HG02588 (cell line): Measurements from ENCODE around the gene PPFIA2.
"Not testable (repeated sequence)": the region's sequence is repeated elsewhere in the genome, so short reads cannot be mapped to it uniquely, and the experiment has no call there.

ENCODE experiments used
- ATAC-seq: cut with Tn5 transposase; IDR thresholded peaks from one replicate; pipeline ENCODE4 v1.9.1; 2021; ENCODE audit warnings: mild to moderate bottlenecking, moderate library complexity; ENCODE audit not compliant: unreplicated experiment

PPFIA2 gene

DNA sequence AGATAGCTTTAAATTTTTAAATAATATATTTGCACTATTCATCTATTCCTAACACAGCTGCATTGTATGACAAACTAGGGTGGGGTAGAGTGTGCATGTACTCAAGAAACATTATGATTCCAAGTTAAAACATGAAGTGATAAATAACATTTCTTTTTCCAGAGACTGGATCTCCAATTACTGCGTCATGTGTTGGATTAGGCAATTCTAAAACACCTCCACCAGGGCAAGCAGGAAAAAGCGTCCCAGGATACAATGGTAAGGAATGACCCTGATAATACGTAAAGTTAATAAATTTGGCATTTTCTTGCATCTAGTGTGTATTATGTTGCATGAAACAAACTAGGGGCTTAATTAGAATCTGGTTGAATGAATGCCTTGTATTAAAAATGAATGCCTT, 542.4 kb downstream of the PPFIA2 start:
- ATAC-seq: no peak

DNA sequence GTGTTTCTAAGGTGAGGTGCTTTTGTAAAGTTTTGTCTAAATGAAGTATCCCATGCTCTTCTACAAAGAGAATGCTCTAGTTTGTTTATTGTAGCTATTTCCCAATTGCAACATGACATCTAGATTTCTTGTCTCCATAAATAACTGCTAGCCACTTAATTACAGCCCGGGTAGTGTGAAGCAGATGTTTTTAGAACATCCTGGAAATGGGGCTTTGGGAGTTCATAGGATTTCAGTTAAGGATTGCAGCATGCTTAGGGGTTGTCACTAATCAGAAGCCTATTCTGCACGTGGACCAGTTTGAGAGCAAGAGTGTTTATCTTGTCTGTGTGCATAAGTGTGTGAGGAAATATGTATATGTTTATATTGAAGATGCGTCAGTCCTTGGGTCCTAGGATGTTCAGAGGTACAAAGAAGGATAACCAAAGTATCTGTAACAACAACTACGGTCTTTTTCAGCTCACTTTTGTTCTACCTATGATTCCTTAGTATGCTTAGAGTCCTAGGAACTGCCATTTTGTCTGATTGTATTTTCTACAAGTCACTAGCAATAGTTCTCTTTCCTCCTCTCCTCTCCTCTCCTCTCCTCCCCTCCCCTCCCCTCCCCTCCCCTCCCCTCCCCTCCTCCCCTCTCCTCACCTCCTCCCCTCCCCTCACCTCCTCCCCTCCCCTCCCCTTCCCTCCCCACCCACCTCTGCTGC, 546.0 kb downstream of the PPFIA2 start:
- no peak for ATAC-seq

DNA sequence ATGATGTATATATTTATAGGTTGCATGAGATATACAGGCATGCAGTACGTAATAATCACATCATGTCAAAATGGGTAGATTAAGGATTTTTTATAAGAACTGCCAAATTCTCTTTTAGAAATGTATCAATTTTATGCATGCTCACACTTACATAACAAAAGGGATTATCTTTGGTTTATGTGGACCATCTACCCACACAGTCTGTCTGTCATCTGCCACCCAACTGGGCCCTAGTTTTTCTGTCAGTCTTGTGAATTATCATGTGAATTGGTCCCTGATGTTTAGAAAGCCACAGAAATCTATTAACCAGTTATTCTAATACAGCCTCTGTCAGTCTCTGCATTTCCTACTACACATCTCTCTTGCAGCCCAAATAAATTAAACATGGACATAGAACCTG, 547.8 kb downstream of the PPFIA2 start:
- no peak for ATAC-seq

DNA sequence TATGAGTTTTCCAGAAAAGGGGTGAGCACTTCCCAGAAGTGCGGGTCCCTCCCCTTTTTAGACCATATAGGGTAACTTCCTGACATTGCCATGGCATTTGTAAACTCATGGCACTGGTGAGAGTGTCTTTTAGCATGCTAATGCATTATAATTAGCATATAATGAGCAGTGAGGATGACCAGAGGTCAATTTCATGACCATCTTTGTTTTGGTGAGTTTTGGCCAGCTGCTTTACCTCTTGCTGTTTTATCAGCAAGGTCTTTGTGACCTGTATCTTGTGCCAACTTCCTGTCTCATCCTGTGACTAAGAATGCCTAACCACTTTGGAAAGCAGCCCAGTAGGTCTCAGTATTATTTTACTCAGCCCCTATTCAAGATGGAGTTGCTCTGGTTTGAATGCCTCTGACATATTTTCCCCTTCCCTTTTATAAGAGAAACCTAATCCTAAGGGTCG, 549.4 kb downstream of the PPFIA2 start:
- not testable (repeated sequence) for ATAC-seq

DNA sequence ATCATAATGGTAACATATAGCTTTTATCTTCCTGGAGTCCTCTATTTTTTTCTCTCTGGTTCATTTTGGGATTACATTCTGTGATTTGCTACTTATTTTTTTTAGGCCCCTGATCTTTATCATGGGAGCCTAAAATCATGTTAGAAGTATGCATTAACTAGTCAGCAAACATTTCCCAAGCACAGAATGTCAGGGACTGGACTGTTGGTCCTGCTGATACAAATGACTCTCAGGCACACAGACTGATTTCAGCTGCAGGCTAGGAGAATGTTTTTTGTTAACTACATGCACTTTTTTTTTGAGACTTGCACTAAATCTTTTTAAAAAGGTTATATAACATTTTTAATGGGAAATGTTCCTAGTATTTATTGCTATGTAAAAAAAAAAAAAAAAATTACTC, 550.1 kb downstream of the PPFIA2 start:
- no peak for ATAC-seq

DNA sequence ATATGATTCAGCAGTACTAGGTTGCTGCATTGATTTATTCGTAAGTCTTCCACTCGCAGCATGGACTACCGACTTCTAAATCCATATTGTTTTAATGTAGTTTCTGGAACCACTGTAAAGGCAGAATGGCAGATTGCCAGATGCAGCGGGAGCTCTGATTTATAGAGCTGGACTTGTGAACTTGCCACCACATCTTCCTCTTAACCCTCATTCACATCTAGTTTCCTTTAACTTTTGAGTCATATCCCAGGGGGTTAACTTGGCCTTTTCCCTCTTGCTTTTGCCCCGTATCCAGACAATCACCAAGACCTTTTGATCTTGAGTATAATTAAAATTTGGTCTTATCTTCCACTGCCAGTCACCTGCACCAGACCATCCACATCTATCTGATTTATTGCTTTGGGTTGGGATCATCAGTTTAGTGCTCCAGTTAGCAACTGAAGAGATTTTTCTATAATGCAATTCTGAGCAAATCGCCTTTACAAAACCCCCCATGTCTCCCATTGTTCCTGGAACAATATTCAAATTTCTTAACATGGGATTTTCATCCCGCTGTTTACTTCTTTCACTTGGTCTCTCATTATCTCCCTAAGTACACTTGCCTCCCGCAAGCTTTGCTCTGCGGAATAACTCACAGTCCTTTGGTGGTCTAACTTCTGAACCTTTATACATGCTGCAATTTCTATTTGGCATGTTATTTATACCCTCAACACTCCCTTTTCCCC, 550.8 kb downstream of the PPFIA2 start:
- ATAC-seq: no peak
